VCaP (cell line): Measurements from ENCODE around the gene IGF2BP3.

ENCODE experiments used
- H3K27ac ChIP-seq: fragments of 450-650 bp; 2 replicates; pipeline ENCODE4 v1.5.1; 2017
- TF ChIP-seq, protein P1 (sequence below): fragments of 450-650 bp; conservative IDR thresholded peaks from 2 replicates; pipeline ENCODE4 v1.5.1; 2017; ENCODE audit warnings: mild to moderate bottlenecking, moderate library complexity

Gene IGF2BP3

DNA sequence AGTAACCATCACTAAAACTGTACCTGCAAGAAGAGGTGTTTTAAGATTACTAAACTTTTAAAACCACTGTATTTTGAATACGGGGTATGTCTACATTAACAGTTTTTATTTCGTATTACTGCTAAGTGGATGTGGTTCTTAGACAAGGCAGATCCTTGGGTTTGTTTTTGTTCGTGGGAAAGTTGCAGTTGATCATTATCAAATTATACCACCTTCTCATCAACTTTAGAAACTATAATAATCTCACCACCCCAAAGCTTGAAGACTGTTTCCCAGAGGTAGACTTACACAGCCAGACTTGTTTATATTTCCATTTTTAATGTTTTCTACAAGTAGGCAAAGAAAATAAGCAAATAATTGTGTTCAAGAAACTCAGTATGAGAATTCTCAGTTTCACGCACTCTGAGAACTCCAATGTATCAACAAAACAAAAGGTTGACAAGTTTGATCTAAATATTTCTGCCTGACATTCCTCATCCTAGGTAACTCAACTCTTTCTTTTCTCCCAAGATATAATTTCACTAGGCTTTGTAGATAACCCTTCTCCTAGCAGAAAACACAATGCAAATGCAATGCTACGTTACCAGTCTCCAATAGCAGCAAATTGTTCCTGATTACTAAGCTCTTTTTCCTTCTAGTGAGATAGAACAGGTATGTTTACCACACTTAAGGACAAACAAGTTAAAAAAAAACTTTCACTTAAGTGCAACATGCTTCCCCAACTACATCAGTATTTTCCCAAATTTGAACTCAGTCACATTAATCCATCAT is 36.0 kb downstream of the IGF2BP3 start:
- TF ChIP-seq, protein P1, sequence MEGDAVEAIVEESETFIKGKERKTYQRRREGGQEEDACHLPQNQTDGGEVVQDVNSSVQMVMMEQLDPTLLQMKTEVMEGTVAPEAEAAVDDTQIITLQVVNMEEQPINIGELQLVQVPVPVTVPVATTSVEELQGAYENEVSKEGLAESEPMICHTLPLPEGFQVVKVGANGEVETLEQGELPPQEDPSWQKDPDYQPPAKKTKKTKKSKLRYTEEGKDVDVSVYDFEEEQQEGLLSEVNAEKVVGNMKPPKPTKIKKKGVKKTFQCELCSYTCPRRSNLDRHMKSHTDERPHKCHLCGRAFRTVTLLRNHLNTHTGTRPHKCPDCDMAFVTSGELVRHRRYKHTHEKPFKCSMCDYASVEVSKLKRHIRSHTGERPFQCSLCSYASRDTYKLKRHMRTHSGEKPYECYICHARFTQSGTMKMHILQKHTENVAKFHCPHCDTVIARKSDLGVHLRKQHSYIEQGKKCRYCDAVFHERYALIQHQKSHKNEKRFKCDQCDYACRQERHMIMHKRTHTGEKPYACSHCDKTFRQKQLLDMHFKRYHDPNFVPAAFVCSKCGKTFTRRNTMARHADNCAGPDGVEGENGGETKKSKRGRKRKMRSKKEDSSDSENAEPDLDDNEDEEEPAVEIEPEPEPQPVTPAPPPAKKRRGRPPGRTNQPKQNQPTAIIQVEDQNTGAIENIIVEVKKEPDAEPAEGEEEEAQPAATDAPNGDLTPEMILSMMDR: no peak
- H3K27ac ChIP-seq: no peak overlapping the region

DNA sequence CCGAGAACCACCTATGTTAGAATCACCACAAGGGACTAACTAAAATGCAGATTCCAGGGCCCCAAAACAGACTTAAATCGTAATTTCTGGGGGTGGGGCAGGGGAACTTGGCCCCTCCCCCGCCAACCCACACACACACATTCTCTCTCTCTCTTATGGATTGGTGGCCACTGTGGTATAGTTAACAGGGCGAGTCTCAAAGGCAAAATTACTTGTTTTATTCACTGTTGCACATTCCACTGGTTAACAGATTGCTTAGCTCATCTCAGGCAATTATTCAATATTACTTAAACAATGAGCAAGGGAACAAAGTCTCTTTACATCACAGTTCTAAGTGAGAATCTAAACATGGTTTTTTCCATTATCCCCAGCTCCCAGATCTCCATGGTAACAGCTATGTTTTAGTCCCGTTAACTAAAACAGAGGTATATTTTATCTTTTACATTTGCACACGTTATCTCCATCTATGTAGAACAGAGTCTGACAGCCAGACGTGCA is 38.5 kb downstream of the IGF2BP3 start:
- TF ChIP-seq, protein P1: no peak
- no peak overlapping the region for H3K27ac ChIP-seq

DNA sequence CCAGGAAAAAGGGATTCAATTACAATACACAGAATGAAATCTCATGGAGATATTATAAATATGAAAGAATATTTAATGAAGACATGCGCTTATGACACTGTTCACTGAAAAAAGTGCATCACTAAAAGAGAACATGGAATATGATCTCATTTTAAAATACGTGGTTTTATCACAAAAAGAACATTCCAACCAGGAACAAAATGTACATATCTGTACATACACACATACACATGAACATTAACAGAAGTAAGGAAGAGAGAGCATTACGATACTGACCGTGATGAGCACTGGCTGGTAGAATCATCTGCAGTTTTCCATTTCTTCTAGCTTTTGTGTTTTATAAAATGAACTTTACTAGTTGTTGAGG is 39.4 kb downstream of the IGF2BP3 start:
- no peak overlapping the region for H3K27ac ChIP-seq
- TF ChIP-seq, protein P1: no peak

DNA sequence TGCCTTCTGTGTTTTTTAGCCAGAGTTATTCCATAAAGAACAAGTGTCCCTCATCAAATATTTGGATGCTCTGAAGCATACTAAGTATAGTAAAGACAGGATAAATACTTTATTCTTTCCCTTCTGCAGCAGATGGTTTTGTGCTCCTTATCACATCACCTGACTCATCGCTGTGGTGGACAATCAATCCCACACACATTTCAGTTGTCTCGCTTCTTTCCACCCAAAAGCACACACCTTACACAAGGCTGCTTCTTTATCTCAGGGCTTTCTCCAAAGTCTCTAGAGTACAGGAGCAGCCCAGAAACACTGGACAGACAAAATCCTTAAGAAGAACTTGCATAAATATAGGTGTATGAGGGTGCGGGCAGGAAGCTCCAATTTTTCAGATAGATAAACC is 43.4 kb downstream of the IGF2BP3 start:
- TF ChIP-seq, protein P1: no peak

DNA sequence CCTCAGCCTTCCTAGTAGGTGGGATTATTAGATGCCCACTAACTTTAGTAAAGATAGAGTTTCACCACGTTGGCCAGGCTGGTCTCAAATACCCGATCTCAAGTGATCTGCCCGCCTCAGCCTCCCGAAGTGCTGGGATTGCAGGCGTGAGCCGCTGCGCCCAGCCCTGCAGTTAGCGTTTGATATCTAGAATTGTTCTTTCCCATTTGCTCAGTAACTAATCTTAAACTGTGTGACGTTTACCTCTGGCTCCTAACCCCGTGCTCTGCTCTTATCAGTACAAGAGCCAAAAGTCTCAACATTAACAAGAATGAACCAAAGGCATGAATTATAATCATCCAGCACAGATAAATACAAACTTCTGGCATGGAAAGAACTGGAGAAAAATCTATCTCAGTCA is 47.4 kb downstream of the IGF2BP3 start:
- TF ChIP-seq, protein P1: no peak
- H3K27ac ChIP-seq: no peak overlapping the region

More for the DNA sequence above, 43.4 kb downstream of the IGF2BP3 start:
- H3K27ac ChIP-seq: no peak overlapping the region

DNA sequence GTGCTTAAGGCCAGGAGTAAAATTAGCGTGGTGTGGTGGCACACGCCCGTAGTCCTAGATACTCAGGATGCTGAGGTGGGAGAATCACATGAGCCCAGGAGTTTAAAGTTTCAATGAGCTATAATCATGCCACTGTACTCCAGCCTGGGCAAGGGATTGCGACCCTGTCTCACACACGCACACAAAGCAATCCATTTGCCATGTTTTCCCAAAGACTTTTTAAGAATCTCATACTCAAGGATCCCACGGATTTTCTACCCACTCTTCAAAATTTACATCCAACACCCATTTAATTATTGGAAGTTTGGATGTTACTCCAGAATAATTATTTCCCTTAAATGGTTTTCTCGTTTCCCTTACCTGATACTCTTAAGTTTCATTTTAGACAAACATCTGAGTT is 47.9 kb downstream of the IGF2BP3 start:
- TF ChIP-seq, protein P1: no peak
- H3K27ac ChIP-seq: no peak overlapping the region

DNA sequence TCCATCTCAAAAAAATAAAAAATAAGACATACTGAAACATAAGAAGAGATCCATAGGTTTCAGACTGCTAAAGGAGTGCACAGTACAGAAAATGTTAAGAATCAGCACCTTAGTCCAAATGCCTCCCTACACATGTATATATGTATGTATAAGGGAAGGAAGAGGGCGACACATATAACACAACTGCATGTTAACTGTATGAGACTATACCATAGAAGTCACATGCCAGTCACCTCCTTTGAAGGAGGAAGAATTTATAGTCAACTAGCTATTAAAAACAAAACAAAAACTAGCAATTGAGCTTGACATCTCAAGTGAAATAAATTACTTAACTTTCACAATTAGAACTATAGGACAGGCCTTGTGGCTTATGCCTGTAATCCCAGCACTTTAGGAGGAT is 50.4 kb downstream of the IGF2BP3 start:
- TF ChIP-seq, protein P1: no peak
- H3K27ac ChIP-seq: no peak overlapping the region
